Neutrophil (primary cell): Measurements from ENCODE around the gene CDK5RAP2.
A peak's percentile ranks its signal among the peaks of the same experiment; 100 is the strongest.

Experiments used
- H3K27ac ChIP-seq: fragments of 200-600 bp; sonication (generic); 2 replicates; pipeline ENCODE4 v1.5.1; 2016; ENCODE audit warnings: mild to moderate bottlenecking, moderate library complexity
- H3K27me3 ChIP-seq: fragments of 200-600 bp; sonication (generic); 2 replicates; pipeline ENCODE4 v1.6.0; 2016; ENCODE audit warnings: mild to moderate bottlenecking
- H3K36me3 ChIP-seq: fragments of 200-600 bp; sonication (generic); 2 replicates; pipeline ENCODE4 v1.5.1; 2017
- H3K4me1 ChIP-seq, 2 experiments: fragments of 200-600 bp in 1 of 2; sonication (generic) in 1 of 2; 1 replicate in 1 of 2; 2 replicates in 1 of 2; pipeline versions ENCODE4 v1.5.1 to v1.6.1; 2013 to 2016; ENCODE audit warnings: low read depth in 1 of 2, low read length in 1 of 2, mild to moderate bottlenecking in 1 of 2, moderate library complexity in 1 of 2; ENCODE audit not compliant: control insufficient read depth in 1 of 2, insufficient read depth in 1 of 2
- H3K4me3 ChIP-seq, 2 experiments: fragments of 200-600 bp in 1 of 2; sonication (generic) in 1 of 2; 1 replicate in 1 of 2; 2 replicates in 1 of 2; pipeline ENCODE4 v1.5.1; 2013 to 2016; ENCODE audit warnings: low read depth in 1 of 2, low read length in 1 of 2, mild to moderate bottlenecking in 1 of 2, moderate library complexity in 1 of 2
- H3K9me3 ChIP-seq: fragments of 200-600 bp; sonication (generic); 2 replicates; pipeline ENCODE4 v1.5.1; 2016
- TF ChIP-seq, protein P1 (sequence below): fragments of 200-600 bp; sonication (generic); IDR thresholded peaks from 2 replicates; pipeline ENCODE4 v1.5.1; 2016; ENCODE audit warnings: antibody characterized with exemption

Gene CDK5RAP2

DNA sequence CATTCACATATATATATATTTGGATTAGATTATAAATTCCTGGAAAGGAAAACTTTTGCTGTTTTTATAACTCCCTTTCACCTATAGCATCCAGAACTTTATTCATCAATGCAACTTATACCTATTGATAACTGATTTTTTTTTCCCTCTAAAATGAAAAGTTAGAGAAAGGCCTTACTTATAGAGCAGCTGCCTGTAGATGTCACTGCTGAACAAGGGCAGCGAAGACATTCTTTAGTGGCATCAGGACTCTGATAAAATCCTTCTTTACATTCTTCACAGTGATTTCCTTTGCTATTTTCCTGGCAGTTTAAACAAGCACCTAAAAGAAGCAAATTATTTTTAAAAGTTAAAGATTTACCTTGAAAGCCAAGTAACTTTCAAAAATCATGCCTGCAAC, 32.3 kb upstream of the CDK5RAP2 start:
- Histone ChIP-seq H3K9me3 (no peaks in the 10 kb centered on the region), H3K27me3 (no peaks in the 10 kb centered on the region), H3K36me3 (peaks cover 98% of the 10 kb centered on the region), H3K4me3 (no peak overlapping the region), H3K27ac (no peak overlapping the region), H3K4me1 (peaks cover 0 to 5% of the 10 kb centered on the region in 2 experiments)
- TF ChIP-seq, protein P1, sequence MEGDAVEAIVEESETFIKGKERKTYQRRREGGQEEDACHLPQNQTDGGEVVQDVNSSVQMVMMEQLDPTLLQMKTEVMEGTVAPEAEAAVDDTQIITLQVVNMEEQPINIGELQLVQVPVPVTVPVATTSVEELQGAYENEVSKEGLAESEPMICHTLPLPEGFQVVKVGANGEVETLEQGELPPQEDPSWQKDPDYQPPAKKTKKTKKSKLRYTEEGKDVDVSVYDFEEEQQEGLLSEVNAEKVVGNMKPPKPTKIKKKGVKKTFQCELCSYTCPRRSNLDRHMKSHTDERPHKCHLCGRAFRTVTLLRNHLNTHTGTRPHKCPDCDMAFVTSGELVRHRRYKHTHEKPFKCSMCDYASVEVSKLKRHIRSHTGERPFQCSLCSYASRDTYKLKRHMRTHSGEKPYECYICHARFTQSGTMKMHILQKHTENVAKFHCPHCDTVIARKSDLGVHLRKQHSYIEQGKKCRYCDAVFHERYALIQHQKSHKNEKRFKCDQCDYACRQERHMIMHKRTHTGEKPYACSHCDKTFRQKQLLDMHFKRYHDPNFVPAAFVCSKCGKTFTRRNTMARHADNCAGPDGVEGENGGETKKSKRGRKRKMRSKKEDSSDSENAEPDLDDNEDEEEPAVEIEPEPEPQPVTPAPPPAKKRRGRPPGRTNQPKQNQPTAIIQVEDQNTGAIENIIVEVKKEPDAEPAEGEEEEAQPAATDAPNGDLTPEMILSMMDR = no peak

DNA sequence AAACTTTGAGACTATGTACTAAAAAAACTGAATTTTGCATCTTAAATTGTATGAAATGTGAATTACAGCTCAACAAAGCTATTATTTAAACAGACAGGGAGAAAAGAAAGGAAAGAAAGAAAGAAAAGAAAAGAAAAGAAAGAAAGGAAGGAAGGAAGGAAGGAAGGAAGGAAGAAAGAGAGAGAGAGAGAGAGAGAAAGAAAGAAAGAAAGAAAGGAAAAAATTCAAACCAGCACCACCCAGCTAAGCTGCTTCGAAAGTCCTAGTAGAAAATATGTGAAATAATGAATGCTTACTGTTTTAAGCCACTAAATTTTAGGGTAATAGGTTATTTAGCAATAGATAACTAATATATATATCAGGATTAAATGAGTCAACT, 31.7 kb upstream of the CDK5RAP2 start:
- Histone ChIP-seq H3K4me3 (no peak overlapping the region), H3K9me3 (no peaks in the 10 kb centered on the region), H3K36me3 (peaks cover 98% of the 10 kb centered on the region), H3K4me1 (peaks cover 0 to 5% of the 10 kb centered on the region in 2 experiments), H3K27me3 (no peaks in the 10 kb centered on the region), H3K27ac (no peak overlapping the region)
- TF ChIP-seq, protein P1 = no peak

DNA sequence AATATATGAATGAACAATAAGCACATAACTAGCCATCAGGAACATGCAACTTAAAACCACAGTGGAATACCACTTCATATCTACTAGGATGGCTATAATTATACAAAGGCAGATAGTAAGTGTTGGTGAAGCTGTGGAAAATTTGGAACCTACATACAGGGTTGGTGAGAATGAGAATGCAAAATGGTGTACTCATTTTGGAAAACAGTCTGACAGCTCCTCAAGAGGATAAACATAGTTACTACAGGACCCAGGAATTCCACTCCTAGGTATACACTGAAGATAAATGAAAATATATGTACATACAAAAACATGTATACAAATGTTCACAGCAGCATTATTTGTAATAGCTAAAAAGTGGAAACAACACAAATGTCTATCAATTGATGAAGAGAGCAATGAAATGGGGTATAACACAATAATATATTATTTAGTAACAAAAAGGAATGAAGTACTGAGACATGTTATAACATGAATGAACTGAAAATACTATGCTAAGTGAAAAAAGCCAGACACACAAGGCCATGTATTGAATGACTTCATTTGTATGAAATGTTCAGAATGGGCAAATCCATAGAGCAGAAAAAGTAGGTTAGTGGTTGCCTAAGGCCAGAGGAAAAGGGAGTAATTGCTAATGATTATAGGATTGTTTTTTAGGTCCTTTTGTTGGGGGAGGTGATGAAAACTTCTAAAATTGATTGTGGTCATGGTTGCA, 31.2 kb upstream of the CDK5RAP2 start:
- Histone ChIP-seq H3K9me3 (no peaks in the 10 kb centered on the region), H3K27ac (no peak overlapping the region), H3K4me3 (no peak overlapping the region), H3K27me3 (no peaks in the 10 kb centered on the region), H3K36me3 (peaks cover 98% of the 10 kb centered on the region), H3K4me1 (peaks cover 0 to 5% of the 10 kb centered on the region in 2 experiments)
- TF ChIP-seq, protein P1 = no peak

DNA sequence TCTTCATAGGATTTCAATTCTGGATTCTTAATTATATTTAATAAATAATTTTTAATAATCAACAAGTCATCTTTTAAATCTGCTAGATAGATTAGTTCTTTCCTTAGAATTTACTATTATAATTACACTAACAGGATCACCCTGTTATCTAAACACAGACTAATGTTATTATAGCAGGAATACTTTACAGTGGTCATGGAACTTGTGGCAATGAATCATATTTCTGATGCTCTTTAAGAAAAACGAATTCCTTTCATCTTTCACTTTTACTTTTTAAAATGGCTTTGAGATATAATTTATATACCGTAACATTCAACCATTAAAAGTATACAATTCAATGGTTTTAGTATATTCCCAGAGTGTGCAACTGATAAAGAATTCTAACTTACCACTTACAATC, 29.7 kb upstream of the CDK5RAP2 start:
- Histone ChIP-seq H3K27ac (peak overlapping the region; percentile 45), H3K9me3 (no peaks in the 10 kb centered on the region), H3K36me3 (peaks cover 99% of the 10 kb centered on the region), H3K27me3 (no peaks in the 10 kb centered on the region), H3K4me3 (no peak overlapping the region), H3K4me1 (peaks cover 0 to 5% of the 10 kb centered on the region in 2 experiments)
- TF ChIP-seq, protein P1 = no peak

DNA sequence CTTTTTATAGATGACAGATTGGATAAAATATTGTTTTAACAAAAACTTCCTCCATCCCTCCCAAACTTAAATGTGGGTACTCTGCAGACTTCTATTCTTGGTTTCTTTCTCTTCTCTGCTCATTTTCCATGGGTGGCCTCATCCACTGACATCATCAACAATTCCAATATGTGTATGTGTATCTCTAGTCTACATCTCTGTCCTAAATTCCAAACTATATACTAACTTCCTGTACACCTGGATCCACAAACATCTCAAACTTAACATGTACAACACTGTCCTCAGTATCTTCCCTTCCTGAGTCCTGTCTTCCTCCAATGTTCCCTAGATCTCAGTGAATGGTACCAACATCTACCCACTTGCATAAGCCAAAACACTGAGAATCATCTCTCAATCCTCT, 28.5 kb upstream of the CDK5RAP2 start:
- TF ChIP-seq, protein P1 = no peak
- Histone ChIP-seq H3K36me3 (peaks cover 99% of the 10 kb centered on the region), H3K27me3 (no peaks in the 10 kb centered on the region), H3K4me1 (peaks cover 0 to 5% of the 10 kb centered on the region in 2 experiments), H3K27ac (no peak overlapping the region), H3K9me3 (no peaks in the 10 kb centered on the region), H3K4me3 (no peak overlapping the region)
